GM19193 (cell line): ENCODE data around the gene CORO7.

Experiments
- POLR2A ChIP-seq: IDR thresholded peaks from 4 replicates; pipeline ENCODE4 v1.6.1; 2011; ENCODE audit not compliant: insufficient read depth, insufficient read length; ENCODE audit errors: extremely low read depth

CORO7 gene

DNA sequence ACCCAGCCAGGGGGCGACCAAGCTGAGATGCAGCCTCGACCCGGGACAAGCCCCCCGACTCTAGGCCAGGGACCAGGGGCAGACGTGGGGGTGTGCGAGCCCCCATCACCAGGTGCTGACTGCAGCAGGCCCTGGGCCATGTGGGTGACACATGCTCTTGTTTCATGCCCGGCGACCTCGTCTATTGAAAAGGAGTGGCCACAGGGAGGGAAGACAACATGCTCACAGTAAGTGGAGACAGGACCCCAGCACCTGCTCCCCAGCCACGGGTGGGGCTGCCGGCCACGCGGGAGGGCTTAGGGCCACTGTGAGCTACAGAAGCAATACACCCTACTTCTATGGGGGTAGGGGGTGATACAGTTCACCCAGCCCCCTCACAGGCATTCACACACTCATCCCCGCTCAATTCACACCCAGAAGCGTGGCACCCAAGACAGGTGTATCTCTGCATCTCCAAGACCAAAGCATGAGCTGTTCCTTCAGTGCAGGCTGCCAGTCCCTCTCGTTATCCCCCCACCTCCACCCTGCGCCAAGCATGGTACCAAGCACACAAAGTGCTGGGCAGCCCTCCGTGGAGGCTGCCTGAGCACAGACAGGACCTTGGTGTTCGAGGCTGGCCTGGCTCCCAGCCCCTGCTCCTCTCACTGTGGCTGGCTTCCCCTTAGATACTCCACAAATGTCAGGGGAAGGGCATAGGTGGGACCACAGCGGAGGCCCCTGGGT lies 31.2 kb downstream of the CORO7 start:
- no peak for TF ChIP-seq POLR2A

- no peak for TF ChIP-seq POLR2A
Measured at GRCh38 chr16:4384509-4384942, 31.9 kb downstream of the CORO7 start.

DNA sequence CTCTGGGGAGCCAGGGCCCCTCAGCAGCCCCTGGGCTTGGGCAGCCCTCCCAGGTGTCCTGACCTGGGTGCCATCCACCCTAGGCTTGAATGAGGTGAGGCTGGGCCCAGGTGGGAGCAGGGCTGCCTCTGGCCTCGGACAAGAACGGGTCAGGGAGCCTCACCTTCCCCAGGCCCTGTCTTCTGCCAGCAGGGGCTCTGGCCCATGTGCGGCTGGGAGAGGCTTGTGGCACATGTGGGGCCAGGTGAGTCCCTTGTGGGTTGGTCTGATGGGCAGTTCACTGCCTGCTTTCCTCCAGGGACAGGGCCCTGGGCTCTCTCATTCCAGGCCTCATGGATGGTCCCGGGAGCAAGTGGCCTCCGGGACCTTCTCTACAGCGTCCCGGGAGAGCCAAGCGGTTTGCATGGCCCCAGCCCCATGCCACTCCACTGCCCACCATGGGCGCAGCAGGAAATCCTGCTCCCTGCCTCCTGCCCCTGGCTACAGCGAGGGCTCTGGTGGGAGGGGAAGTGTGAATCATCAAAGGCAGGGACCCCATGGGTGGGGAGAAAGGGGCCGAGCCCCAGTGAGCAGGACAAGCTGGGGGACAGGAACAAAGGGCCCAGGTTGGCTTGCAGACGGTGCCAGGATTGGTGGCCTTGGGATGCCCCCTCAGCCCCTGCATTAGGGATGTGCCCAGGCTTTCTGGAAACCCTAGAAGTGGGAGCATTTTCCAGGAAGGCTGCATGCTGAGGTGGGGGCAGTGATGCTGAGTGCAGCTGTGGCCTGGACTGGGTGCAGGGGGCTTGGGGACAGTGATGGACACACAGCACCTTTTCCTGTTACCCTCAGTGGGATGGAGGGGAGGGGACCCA lies 32.6 kb downstream of the CORO7 start:
- TF ChIP-seq POLR2A, result no peak

DNA sequence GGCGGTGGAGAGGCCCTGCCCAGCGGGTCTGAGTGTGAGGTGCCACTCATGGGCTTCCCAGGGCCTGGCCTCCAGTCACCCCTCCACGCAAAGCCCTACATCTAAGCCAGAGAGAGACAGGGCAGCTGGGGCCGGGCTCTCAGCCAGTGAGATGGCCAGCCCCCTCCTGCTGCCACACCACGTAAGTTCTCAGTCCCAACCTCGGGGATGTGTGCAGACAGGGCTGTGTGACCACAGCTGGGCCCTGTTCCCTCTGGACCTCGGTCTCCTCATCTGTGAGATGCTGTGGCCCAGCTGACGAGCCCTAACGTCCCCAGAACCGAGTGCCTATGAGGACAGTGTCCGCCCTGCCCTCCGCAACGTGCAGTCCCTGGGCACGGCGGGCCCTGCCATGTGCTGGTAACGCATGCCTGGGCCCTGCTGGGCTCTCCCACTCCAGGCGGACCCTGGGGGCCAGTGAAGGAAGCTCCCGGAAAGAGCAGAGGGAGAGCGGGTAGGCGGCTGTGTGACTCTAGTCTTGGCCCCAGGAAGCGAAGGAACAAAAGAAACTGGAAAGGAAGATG lies 33.5 kb downstream of the CORO7 start:
- no peak for TF ChIP-seq POLR2A

- no peak for TF ChIP-seq POLR2A
Measured at GRCh38 chr16:4381935-4382794, 34.2 kb downstream of the CORO7 start.

DNA sequence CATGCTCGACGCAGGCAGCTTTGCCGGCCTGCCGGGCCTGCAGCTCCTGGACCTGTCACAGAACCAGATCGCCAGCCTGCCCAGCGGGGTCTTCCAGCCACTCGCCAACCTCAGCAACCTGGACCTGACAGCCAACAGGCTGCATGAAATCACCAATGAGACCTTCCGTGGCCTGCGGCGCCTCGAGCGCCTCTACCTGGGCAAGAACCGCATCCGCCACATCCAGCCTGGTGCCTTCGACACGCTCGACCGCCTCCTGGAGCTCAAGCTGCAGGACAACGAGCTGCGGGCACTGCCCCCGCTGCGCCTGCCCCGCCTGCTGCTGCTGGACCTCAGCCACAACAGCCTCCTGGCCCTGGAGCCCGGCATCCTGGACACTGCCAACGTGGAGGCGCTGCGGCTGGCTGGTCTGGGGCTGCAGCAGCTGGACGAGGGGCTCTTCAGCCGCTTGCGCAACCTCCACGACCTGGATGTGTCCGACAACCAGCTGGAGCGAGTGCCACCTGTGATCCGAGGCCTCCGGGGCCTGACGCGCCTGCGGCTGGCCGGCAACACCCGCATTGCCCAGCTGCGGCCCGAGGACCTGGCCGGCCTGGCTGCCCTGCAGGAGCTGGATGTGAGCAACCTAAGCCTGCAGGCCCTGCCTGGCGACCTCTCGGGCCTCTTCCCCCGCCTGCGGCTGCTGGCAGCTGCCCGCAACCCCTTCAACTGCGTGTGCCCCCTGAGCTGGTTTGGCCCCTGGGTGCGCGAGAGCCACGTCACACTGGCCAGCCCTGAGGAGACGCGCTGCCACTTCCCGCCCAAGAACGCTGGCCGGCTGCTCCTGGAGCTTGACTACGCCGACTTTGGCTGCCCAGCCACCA lies 35.1 kb downstream of the CORO7 start:
- TF ChIP-seq POLR2A, result no peak

GRCh38 chr16:4380119-4381063 lies 36.0 kb downstream of the CORO7 start:
- no peak for TF ChIP-seq POLR2A

DNA sequence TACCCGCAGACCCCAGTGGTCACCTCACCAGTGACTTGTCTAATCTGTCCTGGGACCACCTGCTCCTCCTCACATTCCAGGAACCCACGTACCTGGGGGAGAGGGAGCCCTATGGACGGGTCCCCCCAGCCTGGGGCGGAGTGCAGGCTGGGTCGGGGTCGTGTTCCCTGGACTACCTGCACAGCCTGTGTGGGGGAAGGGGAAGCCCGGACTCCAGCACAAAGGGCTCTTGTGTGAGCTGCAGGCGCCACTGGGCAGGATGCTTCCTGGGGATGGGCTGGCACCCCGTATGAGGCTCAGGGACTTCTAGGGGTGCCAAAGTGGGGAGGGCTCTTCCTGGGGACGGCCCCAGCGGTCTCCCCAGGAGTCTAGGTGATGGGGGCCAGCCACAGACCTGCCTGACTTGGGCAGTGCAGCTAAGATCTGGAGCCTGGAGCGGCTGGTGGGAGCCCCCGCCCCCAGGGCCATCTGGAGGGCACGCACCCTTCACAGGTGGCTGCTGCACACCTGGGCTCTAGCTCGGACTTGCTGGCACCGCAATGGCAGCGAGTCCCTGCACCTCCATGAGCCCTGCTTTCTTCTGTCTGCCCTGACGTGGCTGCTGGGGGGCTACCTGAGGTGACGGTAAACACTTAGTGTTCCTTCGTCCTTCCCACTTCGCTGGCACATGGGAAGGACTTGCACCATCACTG lies 37.3 kb downstream of the CORO7 start:
- no peak for TF ChIP-seq POLR2A

GRCh38 chr16:4378161-4378666 lies 38.2 kb downstream of the CORO7 start:
- no peak for TF ChIP-seq POLR2A

- TF ChIP-seq POLR2A, result no peak
Measured at GRCh38 chr16:4377573-4378154, 38.7 kb downstream of the CORO7 start.

DNA sequence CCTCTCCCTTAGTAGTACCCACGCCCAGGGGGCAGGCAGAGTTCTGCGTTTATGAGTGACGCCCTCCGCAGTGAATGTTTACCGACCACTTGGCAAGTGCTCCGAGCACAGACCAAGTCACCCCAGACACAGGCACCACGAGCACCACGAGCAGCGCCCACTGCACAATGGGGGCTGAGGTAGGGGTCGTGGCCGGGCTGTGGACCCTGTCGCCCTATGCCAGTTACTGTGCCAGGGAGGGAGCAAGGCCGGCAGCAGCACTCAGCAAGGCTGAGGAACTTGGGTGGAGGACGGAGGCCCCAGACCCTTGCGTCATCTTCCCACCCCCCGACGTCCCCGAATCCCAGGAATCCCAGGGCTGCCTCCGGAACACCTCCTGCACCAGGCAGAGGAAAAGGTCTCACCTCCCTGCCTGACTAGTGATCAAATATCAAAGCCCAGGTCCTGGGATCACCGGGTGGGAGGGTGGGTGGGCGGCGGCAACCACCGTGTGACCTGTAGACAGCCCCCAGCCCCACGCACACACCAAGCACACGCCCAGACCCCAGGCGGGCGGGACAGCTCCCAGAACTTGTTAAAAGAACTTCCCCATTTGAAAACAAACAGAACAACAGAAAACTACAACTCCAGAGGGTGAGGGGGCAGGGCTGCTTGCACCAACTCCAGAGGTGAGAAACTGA lies 39.4 kb downstream of the CORO7 start:
- no peak for TF ChIP-seq POLR2A
